AG20443 (cell line): ENCODE measurements around the gene SFXN2.
"Not testable (repeated sequence)": the region's sequence is repeated elsewhere in the genome, so short reads cannot be mapped to it uniquely, and the experiment has no call there.

ENCODE experiments used
- DNase-seq: peaks from one replicate; pipeline ENCODE4 v3.0.0; 2012; ENCODE audit warnings: low spot score, mixed read lengths

Gene SFXN2

GRCh38 chr10:102681696-102682095 lies 32.7 kb upstream of the SFXN2 start:
- no peak for DNase-seq

- DNase-seq: no peak
Measured at GRCh38 chr10:102682416-102682815, 32.0 kb upstream of the SFXN2 start.

DNA sequence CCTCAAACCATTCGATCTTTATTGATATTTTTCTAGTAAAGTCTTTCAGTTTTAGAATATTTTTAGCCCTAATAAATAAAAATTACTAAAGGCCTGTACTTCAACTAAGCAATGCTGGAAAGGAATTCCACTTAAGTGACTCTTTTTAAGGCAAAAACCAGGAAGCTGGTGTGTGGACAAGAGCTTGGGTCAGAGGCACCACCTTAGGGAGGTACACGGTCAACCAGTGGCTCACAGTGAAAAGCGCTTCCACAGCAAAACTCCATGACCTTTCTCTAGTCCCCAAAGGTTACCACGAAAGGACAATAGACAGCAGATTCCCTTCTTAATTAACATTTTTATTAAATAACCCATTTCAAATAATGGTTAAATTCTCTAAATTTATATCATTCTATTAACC lies 31.5 kb upstream of the SFXN2 start:
- DNase-seq: no peak

DNA sequence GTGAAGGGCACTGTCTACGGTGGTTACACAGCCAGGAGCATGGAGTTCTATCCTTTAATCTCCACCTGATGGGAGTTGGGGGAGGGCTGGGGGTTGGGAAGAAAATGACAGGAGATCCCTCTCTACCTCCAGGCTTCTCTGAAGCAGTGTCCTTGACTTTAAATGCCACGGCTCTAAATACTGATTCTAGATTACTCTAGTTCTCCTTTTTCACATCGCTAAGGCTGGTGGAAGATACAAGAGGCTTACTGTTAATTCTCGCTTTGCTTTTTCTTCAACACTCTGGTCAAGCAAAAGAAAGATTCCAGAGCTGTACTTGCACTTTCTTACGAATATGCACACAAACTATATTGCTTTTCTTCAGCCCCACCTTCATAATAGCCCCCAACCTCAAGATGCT lies 30.7 kb upstream of the SFXN2 start:
- no peak for DNase-seq

DNA sequence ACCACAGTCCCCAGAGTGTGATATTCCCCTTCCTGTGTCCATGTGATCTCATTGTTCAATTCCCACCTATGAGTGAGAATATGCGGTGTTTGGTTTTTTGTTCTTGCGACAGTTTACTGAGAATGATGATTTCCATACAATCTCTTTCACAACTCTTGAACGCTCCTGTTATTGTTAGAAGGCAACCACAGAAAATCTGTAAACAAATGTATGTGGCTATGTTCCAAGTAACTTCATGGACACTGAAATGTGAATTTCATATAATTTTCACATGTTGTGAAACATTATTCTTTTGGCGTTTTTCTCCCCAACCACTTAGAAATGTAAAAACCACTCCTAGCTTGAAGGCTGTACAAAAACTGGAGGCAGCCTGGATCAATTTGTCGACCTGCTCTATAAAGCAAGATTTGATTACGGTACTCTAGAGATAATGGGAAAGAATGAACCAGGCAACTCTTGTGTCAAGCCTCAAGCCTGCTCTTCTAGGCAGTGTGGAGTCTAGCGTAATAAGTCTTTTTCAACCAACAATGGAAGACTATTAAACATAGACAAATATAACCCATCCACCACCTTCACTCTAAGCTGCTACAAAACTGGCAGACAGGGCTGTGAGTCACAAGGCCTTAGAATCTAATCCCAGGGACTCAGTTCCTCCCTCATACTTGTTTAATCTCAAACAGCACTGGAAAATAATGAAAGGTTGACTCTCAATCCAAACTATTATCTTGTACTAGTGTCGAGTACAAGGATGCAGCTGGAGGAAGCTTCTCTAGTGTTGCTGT lies 23.0 kb upstream of the SFXN2 start:
- DNase-seq: peak; percentile 47

DNA sequence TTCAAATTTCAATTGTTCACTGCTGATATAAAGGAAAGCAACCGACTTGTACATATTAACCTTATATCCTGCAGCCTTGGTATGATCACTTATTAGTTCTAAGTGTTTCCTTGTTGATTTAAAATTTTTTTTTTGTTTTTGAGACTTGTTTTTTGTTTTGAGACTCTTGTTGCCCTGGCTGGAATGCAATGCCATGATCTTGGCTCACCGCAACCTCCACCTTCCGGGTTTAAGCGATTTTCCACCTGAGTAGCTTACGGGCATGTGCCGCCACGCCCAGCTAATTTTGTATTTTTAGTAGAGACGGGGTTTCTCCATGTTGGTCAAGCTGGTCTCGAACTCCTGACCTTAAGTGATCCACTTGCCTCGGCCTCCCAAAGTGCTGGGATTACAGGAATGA lies 19.0 kb upstream of the SFXN2 start:
- not testable (repeated sequence) for DNase-seq

DNA sequence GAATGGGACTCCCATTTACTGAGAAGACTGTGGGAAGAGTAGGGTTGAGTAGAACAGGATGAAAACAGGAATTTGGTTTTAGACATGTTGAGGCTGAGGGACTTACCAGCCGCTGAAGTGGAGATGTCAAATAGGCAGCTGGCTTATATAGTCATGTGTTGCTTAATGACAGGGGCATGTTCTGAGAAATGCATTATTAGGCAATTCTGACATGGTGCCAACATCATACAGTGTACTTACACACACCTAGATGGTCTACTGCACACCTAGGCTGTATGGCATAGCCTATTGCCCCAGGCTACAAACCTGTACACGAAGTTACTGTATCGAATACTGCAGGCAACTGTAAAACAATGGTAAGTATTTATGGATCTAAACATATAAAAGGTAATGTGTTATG lies 17.7 kb upstream of the SFXN2 start:
- no peak for DNase-seq

GRCh38 chr10:102698894-102699293 lies 15.5 kb upstream of the SFXN2 start:
- no peak for DNase-seq

- DNase-seq: no peak
Measured at GRCh38 chr10:102701272-102701671, 13.2 kb upstream of the SFXN2 start.

DNA sequence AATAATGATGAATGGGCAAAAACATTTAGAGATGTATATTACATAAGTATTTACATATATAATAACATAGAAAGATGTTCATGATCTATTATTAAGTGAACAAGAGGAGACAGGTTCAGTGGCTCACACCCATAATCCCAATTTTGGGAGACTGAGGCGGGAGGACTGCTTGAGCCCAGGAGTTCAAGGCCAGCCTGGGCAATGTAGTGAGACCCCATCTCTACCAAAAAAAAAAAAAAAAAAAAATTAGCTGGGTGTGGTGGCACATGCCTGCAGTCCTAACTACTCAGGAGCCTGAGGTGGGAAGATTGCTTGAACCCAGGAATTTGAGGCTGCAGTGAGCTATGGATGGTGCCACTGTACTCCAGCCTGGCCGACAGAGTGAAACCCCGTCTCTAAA lies 12.6 kb upstream of the SFXN2 start:
- no peak for DNase-seq

- no peak for DNase-seq
Measured at GRCh38 chr10:102702742-102703141, 11.7 kb upstream of the SFXN2 start.

DNA sequence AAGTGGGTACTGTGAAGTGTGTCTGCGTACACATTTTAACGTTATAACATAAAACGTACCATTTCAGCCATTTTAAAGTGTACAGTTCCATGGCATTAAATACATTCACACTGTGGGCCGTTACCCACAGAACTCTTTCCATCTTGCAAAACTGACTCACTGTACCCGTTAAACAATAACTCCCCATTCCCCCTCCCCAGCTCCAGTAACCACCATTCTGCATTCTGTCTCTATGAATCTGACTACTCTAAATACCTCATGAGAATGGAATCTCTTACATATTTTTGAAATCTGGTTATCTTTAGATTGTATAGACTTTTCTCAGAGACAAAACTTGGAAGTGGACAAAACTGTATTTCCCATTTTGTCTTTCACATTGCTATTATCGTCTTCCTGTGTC lies 9.5 kb upstream of the SFXN2 start:
- no peak for DNase-seq

DNA sequence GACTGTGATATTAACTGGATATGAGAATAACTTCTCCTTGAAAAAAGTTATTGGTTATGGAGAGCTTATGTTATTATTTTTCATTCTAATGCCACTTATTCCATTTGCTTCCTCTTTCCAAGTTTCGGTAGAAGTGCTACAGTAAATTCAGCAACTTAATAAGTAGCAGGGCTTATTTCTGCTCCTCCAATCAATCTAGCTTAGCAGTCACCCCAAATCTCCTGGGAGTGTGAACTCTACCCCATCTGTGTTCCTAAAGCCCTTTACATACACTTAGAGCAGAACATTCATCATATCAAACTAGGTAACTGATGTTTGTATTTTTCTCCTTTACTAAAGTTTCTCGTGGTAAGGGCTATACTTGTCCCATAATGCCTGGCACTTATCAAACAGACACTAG lies 8.9 kb upstream of the SFXN2 start:
- DNase-seq: no peak

- peak; percentile 43 for DNase-seq
Measured at GRCh38 chr10:102710609-102711008, 3.8 kb upstream of the SFXN2 start.

GRCh38 chr10:102712089-102712488 lies 2.3 kb upstream of the SFXN2 start:
- no peak for DNase-seq

DNA sequence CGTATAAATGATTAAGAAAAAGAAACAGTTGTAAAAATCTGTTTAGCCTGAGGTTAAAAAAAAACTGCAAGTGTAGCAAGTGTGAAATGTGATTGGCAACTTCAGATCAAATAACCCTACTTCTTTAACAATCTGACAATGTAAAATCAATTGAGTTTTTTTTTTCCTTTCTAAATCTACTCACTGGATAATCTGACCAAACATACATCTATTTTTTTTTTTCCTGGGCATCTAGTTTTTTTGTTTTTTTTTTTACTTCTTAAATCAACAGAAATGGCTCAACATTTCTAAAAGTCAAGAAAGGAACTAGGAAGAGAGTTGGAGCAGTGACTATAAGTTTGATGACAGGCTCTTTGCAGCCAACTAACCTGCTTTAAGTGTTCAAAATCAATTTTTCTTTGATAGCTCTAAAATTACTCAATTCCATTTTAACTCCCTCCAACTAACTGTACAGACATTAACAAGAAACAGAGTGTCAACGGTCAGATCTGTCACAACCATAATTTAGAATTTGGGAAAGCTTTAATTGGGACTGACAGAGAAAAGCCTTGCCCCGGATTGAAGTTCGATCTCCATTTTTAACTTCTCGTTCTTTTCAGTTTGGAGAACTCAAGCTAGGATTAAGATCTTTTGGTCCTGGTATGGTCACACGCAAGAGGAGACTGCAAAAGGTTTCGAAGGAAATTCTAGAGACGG lies 1.4 kb upstream of the SFXN2 start:
- no peak for DNase-seq

DNA sequence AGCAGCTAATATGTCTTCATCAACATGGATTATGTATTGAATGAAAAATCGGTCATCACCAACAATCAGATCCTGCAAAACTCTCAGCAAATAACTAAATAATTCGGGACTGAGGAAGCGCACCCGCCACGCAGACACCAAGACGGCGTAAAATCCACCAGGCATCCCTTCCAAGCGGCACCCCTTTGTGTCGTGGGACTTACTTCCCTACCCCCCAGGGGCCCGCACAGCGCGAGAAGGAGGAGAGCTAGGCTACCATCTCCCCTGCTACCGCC lies 960 bp upstream of the SFXN2 start:
- no peak for DNase-seq

DNA sequence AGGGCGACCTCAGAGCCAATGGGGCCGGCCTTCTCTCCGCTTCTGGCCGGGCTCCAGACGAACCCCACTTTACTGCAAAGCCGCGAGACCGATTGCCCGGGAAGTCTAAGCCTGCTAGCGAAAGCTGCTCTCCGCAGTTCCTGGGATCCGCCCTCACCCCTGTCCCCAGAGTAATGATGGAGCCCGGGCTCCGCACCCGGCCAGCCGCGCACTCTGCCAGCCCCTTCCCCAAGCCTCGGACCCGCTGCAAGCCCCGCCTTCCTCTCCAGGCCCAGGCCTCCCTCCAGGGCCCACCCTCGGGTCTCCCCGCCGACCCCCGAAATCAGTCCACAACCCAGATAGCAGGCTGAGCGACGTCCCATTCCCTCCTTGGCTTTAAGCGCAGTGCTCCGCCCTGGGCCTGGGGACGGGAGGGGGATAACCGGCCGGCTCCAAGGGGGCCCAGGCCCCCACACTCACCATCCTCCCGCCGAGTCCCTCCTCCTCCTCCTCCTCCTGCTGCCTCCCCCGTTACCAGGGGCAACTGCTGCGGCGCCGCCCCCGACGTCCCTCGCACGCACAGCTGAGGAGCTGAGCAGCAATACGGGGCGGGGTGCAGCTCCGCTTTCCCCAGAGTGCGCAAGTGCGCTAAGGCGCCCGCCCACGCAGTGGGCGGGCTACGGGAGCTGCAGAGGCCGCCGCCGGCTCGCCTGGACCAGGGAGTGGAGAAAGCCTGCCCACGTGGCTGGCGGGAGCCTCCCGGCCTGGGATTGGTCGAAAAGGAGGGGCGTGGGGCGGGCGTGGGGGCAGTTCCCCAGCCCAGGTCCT lies 419 bp upstream of the SFXN2 start, which contains the start of gene ARL3:
Gene ARL3 (minus strand): TSS at position 584 of the 807 bp plus-strand sequence. CDS start 122 bp downstream, at position 462.
- peak; percentile 99 for DNase-seq

- DNase-seq: no peak
Measured at GRCh38 chr10:102715880-102716279, 1.4 kb downstream of the SFXN2 start.

DNA sequence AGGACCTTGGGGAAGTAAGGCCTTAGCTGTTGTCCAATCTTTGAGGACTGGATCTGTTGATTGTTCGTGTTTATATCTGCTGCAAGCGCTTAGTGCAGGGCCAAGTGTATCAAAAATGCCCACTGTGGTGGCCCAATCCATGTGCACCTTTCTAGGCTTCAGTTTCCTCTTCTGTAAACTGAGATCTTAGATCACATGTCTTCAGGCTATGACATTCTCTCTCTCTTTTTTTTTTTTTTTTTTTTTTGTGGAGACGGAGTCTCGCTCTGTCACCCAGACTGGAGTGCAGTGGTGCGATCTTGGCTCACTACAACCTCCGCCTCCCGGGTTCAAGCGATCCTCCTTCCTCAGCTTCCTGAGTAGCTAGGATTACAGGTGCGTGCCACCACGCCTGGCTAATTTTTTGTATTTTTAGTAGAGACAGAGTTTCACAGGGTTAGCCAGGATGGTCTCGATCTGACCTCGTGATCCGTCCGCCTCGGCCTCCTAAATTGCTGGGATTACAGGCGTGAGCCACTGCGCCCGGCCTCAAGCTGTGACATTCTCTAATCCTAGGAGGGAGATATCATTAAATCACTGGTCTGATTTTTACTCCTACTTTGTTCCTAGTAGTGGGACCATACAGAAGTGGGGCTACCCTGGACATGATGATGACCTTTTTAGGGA lies 2.6 kb downstream of the SFXN2 start:
- not testable (repeated sequence) for DNase-seq

- no peak for DNase-seq
Measured at GRCh38 chr10:102718220-102718619, 3.8 kb downstream of the SFXN2 start.

GRCh38 chr10:102720337-102720736 lies 5.9 kb downstream of the SFXN2 start:
- no peak for DNase-seq
